DMS153 (cell line): ENCODE data around the gene SFSWAP.
"Not testable (repeated sequence)": the region's sequence is repeated elsewhere in the genome, so short reads cannot be mapped to it uniquely, and the experiment has no call there.

Source experiments
- DNase-seq: peaks from one replicate; lab custom pipeline; 2025; lab: John Stamatoyannopoulos, UW

Gene SFSWAP

DNA sequence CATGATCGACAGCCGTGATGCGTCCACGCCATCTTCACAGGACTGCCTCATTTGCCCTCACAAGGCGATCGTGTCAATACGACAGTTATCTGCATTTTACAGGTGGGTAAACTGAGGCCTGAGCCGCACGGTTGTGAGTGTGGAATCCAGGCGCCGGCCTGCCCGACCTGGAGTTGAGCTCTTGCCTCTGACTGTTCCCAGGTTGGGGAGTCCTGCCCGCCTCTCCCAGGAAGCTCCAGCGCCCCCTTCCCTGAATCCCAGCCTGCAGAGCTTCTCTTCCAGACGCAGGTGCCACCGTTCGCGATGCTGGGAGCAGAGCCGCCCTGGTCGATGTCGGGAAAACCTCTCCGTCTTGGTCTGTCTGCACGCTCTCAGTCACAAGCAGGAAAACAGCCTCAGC lies 31.1 kb upstream of the SFSWAP start:
- not testable (repeated sequence) for DNase-seq

DNA sequence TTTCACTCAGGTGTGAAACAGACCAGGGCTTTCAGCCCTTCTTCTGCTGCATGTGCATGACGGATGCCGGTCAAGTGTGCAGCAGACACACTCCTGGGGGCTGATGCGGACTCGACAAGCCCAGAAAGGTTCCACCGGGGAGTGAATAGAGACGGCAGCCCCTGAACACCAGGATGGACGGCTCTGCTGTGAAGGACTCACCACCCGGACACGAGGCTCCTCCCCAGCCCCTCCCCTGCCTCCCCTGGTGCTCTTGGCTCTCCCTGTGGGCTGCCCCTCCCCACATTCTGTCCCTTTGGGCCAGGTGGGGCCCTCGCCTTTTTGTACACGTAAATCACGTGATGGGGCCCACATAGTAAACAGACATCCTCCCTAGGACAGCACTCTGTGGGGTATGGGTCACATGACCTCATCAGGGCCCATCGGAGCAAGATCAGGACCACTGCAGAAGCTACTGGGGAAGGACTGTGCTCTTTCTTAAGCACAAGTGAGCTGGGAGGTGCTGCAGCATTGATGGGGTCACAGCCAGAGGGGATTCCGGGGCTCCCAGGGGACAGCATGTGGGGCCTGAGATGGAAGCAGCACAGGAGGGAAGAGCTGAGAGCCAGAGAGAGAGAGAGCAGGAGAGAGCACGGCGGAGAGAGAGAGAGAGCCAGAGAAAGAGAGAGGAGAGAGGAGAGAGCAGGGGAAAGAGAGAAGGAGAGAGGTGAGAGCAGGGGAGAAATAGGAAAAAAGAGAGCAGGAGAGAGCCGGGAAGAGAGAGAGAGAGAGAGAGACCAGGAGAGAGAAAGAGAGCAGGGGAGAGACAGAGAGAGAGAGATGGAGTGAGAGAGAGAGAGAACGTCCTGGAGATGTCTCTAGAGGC lies 30.3 kb upstream of the SFSWAP start:
- DNase-seq = not testable (repeated sequence)

DNA sequence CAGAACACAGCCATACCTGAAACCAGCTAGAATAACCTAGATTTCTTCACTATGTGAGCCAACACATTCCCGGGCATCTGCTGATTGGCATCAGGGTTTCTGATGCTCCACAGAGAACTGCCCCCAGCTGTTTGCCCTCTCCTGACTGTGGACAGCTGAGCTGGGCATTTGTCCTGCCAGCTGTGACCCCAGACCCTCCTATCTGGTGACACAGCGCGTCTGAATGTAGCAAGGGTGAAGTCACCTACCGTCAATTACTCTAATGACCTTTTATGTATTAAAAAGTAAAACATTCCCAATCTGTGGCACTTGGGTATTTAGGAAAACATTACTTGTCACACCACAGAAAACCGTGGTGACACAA lies 29.7 kb upstream of the SFSWAP start:
- DNase-seq = no peak

DNA sequence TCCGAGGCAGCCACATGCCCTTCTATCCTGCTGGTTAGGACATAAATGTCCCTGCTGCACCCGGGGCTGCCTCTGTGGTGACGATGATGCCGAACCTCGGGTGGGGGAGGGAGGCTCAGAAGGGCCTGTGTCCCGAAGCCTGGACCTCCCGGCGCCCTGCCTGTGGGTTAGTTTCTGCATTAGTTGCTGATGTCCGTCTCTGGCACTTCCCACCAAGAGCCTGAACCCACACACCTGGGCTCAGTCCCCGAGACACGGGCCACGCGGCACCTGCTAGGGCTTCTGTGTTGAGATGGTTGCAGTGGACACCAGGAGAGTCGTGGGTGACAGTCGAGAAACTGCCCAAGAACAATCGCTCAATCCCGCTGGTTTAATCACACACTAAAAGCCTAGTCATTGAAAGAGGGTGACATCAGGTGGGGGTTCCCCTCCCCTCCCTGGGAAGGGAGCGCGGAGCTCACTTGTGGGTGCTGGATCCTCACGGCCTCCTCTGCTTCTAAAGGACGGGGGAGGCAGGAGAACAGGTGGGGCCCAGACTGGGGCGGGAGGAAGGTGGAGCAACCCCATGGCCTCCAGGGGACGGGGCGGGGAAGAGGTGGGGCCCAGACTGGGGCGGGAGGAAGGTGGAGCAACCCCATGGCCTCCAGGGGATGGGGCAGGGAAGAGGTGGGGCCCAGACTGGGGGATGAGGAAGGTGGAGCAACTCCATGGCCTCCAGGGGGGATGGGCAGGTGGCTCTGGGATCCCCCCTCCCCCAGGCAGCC lies 29.0 kb upstream of the SFSWAP start:
- DNase-seq = peak; percentile 48

DNA sequence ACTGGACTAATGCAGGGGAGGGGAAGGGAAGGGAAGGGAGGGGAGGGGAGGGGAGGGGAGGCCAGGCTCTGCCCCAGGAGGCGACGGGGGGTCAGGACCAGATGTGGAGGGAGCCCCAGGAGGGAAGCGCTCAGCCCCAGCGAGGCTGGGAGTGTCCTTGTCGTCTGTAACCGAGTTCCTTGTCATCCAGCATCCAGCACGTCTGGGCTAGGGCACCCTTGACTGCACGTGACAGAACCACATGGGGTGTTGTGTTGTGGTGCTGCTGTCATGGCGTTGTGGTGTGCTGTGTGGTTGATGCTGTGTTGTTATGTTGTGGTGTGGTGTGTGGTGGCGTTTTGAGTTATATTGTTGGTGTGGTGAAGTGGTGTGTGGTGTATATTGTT lies 28.4 kb upstream of the SFSWAP start:
- DNase-seq = no peak

DNA sequence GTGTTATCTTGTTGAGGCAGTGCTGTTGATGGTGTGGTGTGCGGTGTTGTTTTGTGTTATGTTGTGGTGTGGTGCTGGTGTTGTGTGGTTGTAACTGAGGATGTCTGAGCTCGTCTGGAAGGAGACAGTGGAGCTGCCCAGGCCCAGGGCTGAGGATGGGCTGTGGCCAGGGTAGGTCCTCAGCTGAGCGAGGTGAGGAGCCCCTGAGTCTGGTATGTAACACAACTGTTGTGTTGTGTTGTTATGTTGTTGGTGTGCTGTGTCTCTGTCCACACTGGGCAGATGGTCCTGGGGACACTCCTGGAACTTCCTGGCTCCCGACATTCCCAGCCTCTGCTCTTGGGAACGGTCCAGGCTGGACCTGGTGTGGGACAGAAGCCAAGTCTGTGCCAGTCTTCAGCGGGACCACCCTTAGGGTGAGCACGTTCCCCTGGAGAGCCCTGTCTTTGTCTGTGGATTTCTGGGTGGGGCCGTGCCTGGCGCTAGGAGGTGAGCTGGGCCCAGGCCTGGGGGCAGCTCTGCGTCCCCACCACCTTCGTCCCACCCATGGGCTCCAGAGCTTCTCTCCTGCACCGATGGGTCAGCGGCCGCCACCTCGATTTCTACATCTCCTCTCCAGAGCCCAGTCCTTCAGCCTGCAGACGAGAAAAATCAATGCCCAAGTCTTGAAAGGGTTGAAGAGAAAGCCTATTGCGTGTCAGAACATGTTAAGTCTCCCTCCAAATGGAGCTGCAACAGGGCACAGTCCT lies 27.4 kb upstream of the SFSWAP start:
- no peak for DNase-seq

DNA sequence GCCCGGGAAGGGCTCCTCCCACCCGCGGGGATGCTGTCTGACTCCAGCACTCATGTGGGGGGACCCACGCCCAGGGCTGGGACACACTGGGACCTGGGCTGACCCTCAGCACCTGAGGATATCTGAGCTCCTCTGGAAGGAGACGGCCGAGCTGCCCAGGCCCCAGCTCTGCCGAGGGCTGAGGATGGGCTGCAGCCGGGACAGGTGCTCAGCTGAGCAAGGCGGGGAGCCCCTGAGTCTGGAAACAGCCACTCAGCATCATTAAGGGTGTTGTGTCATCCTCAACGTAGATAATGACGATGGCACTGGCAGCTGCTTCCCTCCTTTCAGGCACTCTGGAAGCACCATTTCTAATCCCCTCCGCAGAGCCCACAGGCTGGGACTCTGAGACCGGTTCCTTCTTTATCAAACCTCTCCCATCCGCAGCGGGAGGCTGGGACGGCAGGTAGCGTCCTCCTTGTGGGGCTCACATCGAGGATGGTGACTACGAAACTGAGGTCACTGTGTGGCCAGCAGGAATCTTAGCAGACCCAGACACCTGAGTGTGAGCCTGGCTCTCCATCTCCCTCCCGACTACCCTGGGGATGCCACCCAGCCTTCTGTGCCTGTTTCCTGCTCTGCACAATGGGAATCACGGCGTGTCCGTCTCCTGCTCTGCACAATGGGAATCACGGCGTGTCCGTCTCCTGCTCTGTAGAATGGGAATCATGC lies 26.7 kb upstream of the SFSWAP start:
- DNase-seq = peak; percentile 8

DNA sequence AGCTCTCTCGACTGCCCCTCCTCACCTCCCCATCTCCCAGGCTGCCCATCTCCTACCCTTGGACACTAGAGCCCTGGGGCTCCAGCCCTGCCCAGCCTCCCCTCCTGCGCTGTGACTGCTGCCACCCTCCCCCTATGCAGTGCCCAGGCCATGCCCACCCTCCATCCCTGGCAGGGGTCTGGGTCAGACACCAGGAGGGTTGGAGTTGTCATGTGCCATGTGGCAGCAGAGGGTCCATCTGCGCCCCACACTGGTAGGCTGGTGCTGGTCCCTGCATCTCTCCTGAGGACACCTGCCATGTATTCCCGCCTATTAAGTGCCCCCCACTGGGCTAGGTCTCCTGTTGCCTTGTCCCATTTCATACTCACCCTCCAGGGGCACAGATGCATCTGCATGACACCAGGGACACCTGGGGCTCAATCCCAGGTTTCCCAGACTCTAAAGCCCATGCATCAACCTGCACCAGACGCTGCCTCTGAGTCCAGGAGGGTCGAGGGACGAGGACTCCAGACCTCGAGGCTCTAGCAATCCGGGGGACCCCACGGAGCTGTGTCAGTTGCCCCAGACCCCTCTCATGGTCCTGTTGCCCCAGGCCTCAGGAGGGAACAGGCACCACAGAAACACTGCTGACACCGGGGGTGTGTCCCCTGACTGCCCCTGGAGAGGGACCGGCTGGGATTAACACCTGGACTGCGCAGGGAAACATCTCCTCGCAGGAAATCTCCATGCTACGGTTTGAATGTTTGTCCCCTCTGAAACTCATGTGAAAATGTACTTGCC lies 23.4 kb upstream of the SFSWAP start:
- DNase-seq = no peak

DNA sequence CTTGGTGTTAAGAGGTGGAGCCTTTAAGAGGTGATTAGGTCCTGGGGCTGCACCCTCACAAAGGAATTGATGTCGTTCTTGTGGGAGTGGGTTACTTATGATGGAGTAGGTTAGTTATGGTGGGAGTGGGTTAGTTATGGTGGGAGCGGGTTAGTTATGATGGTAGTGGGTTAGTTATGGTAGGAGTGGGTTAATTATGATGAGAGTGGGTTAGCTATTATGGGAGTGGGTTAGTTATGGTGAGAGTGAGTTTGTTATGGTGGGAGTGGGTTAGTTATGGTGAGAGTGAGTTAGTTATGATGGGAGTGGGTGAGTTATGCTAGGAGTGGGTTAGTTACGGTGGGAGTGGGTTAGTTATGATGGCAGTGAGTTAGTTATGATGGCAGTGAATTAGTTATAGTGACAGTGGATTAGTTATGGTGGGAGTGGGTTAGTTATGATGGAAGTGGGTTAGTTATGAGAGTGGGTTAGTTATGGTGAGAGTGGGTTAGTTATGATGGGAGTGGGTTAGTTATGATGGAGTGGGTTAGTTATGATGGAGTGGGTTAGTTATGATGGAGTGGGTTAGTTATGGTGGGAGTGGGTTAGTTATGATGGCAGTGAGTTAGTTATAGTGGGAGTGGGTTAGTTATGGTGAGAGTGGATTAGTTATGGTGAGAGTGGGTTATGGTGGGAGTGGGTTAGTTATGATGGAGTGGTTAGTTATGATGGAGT lies 22.6 kb upstream of the SFSWAP start:
- no peak for DNase-seq

DNA sequence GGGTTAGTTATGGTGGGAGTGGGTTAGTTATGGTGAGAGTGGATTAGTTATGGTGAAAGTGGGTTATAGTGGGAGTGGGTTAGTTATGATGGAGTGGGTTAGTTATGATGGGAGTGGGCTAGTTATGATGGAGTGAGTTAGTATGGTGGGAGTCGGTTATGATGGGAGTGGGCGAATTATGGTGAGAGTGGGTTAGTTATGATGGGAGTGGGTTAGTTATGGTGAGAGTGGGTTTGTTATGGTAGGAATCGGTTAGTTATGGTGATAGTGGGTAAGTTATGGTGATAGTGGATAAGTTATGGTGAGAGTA lies 22.1 kb upstream of the SFSWAP start:
- no peak for DNase-seq

DNA sequence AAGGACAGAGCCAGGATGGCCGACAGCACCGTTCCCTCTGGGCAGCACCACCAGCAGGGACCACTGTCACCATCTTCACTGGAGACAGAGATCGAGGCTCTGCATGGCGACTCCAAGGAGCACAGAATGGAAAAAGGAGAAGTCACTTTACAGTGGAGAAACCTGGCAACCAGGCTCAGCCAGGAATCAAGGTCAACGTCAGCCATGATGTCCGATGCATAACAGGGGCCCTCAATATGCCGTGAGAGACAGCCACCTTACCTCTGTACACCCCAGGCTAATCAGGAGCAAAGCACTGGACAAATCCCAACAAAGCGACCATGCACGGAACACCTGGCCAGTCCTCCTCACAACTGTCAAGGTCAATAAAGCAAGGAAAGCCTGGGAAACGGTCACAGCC lies 20.6 kb upstream of the SFSWAP start:
- no peak for DNase-seq

DNA sequence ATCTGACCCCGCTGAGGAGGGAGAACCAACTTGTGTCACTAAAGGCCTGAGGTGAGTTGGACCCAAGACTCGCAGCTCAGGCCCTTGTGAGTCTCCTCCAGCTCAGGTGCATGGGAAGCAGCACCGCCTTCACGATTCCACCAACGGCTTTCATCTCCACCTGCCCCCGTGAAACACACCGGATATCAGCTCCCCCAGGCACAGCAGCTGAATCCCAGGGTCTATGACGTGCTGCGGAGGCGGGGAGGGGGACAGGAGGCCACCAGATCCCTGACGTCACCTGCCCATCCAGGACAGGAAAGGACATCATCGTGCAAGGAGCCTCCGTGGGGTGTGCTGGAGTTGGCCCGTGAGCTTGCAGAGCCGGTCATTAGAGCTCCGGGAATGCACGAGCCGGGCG lies 18.5 kb upstream of the SFSWAP start:
- DNase-seq = no peak

DNA sequence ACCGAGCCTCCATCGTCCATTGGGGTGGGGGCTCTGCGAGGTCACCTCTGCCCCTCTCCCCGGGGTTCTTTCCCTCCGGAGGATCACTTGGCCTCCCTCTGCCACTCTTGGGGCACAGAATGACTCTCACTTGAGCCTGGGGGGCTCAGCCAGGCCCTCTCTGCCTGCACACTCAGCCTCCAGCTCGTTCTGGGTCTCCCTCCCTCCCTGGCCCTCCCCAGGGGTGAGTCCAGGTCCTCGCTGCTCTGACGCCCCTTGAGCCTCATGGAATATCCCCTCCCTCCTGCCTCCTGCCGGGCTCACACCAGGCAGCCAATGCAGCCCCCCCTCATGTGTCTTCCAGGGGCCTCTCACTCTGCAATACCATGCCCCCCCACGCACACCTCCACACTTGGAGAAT lies 17.7 kb upstream of the SFSWAP start:
- no peak for DNase-seq

DNA sequence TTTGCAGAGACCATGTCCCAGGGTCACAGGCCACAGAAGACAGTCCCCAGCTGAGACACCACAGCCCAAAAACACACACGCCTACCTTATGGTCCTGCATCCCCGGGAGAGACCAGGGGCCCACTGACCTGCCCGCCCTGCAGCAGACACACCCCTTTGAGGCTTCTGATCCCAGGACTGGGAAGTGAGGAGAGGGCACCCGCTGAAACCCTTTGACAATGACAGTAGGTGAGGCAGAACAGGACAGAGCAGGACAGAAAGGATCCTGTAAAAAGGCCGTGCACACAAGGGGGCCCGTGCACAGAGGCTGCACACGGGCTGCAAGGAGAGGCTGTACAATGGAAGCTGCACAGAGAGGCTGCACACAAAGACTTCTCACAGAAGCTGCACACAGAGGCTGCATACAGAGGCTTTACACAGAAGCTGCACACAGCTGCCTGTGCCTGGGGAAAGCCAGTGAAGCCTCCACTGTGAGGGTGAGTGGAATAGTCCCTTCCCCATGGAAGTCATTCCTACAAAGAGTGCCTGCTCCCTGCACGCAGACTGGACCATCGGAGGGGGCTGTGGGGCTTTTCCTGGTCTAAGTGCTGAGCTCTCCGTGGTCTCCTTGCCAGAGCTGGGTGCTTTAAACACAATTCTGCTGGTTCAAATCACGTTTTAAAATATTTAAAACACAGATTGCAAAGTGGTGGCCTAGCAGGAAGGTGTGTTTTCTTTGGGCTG lies 16.6 kb upstream of the SFSWAP start:
- DNase-seq = no peak

DNA sequence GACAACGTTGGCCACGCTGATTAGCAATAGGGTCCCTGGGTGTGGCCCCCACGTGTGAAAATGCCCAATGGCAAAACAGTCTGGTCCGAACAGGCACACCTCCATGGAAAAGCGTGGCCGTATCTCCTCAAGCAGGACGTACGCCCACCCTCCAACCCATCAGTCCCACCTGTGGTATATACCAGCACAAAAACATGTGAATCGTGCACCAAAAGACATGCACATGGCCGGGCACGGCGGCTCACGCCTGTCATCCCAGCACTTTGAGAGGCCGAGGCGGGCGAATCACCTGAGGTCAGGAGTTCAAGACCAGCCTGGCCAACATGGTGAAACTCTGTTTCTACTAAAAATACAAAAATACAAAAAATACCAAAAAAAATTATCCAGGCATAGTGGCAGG lies 14.9 kb upstream of the SFSWAP start:
- no peak for DNase-seq

DNA sequence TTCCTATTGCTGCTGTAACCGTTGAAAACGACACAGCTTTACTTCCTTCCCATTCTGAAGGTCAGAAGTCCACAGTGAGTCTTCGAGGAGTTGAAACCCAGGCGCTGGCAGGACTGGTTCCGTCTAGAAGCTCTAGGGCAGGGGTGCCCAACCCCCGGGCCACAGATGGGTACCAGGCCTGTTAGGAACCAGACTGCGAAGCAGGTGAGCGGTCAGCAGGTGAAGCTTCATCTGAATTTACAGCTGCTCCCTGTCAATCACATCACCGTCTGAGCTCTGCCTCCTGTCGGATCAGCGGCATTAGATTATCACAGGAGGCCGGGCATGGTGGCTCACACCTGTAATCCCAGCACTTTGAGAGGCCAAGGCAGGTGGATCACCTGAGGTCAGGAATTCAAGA lies 12.6 kb upstream of the SFSWAP start:
- no peak for DNase-seq

DNA sequence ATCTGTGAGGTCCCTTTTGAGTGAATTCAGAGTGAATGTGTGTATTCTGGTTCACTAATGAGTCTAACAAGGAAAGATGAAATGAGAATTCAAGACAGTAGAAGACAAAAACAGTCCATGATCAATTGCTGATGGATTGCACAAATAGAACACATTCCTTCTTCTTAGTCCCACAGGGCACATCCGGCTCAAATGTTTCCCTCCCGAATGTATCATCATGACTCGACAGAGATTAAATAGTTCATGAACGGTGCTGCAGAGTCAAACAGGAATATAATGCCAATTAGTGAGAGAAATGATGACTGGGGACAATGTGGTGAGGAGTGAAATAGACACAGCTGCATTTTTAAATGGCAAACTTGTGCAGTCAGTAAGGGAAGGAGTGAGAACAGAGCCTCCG lies 11.5 kb upstream of the SFSWAP start:
- no peak for DNase-seq

DNA sequence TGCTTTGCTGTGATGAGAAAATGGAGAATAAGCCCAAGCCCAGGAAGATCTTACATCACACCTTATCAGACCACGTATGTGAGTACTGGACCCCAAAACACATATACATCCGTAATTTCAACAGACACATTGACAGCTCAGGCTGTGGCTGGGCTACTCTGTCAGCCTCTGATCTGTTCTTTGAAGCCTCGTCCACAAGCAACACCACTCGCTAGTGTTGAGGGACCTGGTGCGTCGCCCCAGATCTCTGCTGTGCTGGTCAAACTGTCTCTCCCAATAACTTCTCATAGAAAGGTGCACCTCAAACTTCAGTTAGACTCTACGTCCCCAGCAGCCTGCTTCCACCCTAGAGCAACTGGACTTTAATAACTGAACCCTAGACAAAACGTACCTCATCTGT lies 10.6 kb upstream of the SFSWAP start:
- no peak for DNase-seq

DNA sequence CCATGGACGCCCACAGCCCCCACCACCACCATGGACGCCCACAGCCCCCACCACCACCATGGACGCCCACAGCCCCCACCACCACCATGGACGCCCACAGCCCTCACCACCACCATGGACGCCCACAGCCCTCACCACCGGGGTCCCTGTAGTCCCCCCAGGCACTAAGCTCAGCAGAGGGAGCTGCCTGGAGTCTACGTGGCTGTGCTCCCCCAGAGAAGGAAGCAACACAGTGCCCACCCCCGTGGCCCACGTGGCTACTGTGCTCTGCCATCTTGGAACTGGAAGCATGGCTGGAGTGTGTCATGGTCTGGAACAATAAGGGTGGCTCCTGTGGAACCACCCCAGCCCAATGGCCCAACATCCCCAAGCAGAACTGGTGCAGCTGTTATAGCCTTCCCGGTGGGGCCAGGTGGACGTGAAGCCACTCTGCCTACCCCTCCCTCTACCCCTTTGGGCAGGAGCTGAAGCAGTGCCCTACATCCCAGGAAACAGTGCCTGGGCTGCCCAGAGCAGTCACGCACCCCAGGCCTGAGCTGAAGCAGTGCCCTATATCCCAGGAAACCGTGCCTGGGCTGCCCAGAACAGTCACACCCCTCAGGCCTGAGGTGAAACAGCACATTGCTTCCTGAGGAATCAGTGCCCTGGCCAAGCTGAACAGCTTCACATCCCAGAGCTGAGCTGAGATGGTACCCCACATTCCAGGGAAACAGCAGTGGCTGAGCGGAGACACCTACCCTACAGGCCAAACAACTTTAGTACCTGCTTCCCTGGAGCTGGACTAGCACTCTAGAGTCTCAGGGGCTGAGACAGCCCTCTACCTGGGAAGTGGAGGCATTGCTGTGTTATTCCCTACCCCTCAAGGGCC lies 9.0 kb upstream of the SFSWAP start:
- DNase-seq = no peak

DNA sequence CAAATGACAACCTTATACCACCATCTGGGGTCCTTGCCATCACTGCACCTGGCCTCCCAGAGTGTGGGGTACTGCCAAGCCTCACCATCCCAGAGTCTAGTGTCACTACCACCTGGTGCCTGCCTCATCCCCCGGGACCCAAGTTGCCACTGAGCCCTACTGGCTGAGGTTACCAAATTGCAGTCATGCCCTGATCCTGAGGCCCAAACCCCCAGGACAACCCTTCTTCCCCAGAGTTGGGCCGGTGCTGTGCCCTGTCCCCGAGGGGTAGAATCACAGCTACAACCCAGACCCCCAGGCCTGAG lies 8.4 kb upstream of the SFSWAP start:
- no peak for DNase-seq
